22Rv1 (cell line): ENCODE results near the gene FARP1.

Experiments used
- ZFX ChIP-seq: fragments of 450-650 bp; IDR thresholded peaks from 2 replicates; pipeline ENCODE4 v1.6.1; 2017; ENCODE audit warnings: antibody characterized with exemption, borderline replicate concordance
- TF ChIP-seq, protein P1 (sequence below): fragments of 450-650 bp; IDR thresholded peaks from 2 replicates; pipeline ENCODE4 v1.5.1; 2017; ENCODE audit warnings: mild to moderate bottlenecking

GRCh38 chr13:98366010-98366409 is 223.1 kb downstream of the FARP1 start:
- TF ChIP-seq, protein P1, sequence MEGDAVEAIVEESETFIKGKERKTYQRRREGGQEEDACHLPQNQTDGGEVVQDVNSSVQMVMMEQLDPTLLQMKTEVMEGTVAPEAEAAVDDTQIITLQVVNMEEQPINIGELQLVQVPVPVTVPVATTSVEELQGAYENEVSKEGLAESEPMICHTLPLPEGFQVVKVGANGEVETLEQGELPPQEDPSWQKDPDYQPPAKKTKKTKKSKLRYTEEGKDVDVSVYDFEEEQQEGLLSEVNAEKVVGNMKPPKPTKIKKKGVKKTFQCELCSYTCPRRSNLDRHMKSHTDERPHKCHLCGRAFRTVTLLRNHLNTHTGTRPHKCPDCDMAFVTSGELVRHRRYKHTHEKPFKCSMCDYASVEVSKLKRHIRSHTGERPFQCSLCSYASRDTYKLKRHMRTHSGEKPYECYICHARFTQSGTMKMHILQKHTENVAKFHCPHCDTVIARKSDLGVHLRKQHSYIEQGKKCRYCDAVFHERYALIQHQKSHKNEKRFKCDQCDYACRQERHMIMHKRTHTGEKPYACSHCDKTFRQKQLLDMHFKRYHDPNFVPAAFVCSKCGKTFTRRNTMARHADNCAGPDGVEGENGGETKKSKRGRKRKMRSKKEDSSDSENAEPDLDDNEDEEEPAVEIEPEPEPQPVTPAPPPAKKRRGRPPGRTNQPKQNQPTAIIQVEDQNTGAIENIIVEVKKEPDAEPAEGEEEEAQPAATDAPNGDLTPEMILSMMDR = no peak
- TF ChIP-seq ZFX = no peak
